HG03342 (cell line): ENCODE results near the gene KLHL29.

Source experiments
- ATAC-seq: cut with Tn5 transposase; IDR thresholded peaks from one replicate; pipeline ENCODE4 v1.9.1; 2021; ENCODE audit warnings: mild to moderate bottlenecking, moderate library complexity; ENCODE audit not compliant: unreplicated experiment

KLHL29 gene

DNA sequence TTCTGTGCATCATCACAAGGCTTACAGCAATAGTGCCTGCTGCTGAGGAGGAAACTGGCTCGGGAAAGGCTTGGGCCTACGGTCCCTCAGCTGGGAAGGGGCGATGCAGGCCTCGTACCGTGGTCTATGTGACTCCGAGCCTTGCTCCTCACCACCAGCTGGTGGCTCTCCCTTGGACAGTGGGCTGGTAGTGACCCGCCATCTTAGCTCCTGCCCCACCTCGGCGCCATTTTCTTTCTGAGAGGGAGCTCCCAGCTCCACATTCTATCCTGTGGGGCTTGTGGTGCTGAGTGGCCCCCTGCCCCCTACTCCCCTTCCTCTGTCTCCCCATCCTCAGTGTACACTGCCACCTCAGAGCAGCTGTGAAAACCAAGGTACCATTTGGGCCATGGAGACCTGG, 255.7 kb downstream of the KLHL29 start:
- no peak for ATAC-seq

DNA sequence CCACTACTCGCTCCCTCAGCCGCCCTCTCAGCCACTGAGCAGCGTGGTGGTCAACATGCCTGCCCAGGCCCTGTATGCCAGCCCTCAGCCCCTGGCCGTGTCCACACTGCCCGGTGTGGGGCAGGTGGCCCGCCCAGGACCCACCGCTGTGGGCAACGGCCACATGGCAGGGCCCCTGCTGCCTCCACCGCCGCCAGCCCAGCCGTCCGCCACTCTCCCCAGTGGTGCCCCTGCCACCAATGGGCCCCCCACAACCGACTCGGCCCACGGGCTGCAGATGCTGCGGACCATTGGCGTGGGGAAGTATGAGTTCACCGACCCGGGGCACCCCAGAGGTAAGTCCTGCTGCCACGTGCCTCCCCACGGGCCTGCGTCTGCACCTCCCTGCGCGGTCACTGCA, 257.5 kb downstream of the KLHL29 start:
- ATAC-seq: no peak

DNA sequence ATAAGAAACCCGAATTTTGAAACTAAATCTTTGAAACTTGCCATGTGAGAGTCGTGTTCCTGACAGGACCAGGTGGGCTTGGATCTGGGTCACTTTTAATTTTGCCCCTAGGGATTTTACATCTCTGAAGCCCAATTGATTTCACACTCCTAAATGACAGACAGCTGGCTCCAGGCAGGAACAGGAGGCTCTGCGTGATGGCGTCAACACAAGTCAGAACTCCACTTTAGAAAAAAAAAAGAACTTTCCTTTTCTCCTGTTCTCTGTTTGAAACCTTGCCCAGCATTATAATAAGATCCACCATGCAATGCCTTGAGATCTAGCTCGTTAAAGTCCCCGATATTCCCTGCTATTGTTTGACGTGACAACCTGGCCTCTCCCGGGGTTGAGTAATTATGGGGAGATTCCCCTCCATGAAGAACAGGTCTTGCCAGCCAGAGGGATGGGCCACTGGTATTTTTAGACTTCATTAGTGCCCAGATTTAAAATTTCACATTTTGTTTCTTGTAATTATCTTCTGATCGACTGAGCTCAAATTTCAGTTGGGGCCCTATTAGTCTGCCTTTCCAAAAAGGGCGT, 260.3 kb downstream of the KLHL29 start:
- ATAC-seq: no peak

DNA sequence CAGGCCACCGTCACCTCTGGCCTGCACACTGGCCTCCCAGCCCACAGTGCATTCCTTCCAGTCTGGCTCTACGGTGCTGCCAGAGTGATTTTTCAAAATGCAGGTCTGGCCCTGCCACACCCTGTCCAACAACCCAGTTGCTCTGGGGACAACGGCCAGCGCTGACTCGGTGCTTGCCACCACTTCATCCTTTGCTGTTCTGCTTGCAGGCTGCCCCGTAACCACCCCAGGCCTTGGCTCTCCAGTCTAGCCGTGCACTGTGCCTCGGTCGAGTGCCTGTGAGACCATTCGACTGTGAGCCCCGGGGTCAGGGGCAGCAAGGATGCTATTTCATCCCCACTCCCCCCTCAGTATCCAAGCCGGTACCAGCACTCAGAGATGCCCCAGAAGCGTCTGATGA, 262.6 kb downstream of the KLHL29 start:
- ATAC-seq: no peak

DNA sequence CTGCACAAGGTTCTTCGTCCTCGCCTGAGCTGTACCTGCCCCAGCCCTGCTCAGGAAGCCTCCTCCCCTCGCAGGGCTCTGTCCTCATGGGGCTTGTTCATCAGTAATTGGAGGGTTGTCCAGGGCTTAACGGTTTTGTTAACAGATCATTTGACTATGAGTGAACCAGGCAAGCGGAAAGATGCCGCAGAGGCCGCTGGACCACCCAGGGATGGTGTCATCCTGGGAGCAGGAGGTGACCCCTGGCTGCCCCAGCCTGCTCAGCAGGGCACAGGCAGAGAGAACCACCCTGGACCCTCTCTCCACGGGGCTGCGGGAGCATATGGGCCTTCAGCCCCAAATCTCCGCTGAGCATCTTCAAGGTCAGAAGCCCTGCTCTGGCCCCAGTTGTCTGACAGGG, 264.3 kb downstream of the KLHL29 start:
- no peak for ATAC-seq

DNA sequence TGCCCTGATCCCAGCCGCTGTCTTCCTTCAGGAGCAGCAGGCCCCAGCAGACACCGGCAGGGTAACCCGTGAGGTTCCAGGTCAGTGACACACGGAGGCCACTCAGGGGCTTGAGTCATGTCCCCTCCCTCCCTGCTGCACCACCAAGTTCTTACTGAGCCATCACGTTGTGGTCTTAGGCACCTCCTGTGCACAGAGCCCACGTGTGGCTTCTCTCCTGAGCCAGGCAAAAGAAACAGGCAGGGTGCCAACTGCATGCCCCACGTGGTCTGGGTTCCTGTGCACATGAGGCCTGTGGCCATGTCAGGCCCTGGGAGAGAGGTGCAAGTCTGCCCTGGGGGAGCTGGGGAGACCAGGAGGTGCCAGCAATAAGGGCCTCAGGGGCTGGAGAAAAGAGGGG, 264.8 kb downstream of the KLHL29 start:
- ATAC-seq: no peak

DNA sequence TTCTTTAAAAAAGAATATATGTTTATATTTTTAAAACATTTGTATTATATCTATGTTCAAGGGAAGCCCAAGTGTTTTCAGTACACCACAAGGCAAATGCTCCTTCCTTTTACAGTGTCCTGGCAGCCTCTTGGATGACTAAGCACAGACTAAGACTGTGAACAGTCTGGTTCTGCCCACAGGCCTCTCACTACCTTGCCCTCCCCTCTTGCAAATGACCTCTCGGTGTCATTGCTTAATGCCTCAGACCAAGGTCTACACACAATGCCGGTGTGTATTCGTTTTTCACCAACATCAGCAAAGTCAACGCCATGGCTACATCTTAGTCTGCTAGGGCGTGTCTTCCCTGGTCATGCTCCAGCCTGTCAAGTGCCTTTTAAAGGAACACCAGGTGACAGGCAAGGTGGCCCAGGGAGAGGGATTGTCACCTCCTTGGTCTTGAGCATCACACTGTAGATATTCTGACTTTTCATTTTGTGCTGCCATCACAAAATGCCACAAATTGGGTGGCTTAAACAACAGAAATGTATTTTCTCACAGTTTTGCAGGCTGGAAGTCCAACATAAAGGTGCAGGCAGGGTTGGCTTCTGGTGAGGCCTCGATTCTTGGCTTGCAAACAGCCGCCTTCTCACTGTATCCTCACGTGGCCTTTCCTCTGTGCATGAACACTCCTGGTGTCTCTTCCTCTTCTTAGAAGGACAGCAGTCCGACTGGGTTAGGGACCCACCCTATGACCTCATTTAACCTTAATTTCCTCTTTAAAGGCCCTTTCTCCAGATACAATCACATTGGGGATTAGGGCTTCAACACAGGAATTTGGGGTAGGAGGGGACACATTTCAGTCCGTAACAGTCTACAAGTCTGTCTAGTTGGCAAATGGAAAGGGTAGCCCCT, 266.5 kb downstream of the KLHL29 start:
- ATAC-seq: no peak

DNA sequence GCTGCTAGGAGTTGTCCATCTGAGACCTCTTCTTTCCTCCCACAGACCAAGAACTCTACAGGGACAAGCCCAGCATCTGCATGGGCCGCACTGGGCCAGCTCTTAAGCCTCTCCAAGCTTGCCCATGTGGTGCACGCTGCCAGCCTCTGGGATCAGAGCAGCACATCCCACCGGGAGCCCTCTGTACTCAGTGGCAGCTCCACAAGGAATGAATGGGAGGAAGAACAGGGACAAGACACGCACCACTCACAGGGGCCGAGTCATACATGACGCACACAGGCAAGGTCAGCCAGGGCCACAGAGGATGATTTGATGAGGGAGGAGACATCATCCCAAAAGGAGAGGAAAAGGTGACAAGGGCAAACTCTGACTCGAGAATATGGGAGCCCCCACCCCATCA, 268.3 kb downstream of the KLHL29 start:
- no peak for ATAC-seq

DNA sequence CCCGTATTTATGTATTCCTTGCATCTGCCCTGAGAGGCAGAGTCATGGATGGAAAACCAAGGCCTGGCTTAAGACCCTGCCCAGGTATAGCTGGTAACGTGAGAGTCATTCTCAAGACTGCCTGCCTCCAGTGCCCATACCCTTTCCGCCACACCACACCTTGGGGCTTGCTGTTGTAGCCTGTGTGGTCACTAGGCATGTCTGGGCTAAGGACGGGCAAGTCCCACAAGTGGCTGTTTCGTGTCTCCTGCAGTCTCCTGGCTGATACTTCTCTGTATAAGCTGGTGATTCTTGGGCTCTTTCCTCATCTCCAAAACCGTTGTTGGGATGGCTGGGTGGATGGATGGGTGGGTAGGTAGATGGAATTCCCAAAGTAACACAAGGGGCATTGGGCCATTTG, 269.8 kb downstream of the KLHL29 start:
- ATAC-seq: no peak

DNA sequence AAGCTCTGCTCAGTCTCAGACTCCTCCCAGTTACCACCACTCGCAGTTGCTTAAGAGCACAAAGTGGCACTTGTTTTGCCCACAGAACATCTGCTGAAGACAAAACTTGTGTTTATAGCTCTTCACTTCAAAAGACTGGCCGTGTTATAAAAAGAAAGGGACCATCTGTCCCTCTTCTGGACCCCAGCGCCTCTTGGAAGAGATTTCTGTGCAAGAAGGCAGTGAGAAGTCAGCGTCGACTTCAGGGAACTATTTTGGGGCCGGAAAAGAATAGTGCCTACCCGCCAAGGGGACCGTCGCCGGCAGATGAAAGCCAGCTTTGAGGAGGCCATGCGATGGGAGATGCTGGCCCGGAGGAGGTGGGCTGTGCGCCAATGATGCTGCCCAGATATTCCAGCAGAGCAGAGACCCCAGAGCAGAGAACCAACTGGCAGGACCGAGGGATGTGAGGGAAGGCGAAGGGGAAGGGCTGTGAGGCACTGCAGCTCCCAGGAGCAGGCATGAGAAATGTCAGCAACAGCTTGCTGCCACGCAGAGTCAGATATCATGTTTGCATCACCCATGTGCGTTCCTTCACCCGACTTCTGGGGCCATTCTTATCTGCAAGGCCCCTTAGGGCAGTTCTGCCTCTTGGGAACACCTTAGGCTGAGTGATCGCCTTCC, 271.1 kb downstream of the KLHL29 start:
- no peak for ATAC-seq

DNA sequence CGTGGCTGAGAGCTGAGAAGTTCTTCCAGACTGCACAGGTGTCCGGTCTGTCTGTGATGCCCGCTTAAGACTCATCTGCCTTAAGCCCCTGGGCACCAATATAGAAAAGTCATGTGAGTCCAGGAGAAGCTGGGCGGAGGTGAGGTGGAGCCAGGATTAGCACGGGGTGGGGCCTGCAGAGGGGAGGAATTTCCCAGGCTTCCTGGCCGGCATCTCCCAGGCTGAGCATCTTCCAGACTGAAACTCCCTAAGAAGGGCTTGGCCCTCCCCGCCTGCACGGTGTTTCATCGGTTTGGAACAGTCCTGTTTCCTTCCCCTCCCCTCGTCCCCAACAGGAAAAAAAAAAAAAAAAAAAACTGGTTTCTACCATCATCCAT, 271.6 kb downstream of the KLHL29 start:
- ATAC-seq: no peak

DNA sequence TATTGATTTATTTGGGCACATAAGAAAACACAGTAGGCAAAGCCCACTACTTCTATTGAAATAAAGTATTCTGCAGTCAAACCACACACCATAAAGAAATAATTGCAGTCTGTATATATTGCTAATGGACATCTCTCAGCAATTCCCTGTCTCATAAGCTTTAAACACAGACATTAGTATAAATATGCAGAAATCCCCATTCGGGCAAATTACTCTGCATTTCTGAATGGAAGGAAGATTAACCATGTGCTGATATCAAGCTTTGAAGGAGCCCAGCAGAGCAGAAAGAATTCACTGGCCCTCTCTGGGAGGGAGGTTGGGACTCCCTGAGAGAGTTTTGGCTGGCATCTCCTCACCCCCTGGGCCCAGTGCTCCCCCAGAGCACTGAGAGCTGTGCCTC, 272.4 kb downstream of the KLHL29 start:
- ATAC-seq: no peak

DNA sequence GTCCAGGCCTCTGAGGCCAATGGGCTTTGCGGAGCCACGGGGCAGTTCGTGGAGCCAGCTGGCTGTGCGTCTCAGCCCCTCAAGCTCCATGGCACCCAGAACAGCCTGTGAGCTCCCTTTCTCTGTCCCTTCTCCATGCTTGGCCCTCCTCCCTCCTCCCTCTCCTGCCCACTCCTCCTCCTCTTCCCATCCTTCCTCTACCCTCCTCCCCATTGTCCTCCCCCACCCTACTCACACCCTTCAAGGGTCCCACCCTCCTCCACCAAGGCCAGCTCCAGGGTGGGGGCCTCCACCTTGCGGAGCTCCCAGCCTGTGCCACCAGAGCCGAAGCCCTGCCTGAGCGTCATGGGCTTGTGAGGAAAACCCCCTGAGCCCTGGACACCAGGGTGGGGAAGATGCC, 273.0 kb downstream of the KLHL29 start:
- no peak for ATAC-seq

DNA sequence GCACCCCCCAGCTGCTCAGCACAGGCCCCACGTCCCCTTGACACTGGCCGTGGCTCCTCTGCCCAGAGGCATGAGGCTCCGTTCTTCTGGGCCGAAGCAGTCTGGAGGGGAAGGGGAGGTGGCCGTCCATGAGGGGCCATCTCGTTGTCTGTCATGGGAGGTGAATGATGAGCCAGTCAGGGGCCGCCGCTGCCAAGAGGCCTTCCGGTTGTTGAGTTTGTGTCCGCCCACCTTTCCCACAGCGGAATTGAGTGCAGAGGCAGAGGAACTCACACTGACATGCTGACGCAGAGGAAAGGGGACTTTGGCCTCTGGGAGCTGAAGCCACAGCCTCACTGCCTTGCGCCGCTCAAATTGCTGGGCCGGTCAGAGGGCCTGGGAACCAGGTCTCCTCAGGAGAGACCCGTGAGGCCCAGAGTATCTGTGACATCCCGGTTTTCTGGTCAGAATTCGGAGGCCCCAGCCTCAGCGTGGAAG, 273.5 kb downstream of the KLHL29 start:
- ATAC-seq: no peak

DNA sequence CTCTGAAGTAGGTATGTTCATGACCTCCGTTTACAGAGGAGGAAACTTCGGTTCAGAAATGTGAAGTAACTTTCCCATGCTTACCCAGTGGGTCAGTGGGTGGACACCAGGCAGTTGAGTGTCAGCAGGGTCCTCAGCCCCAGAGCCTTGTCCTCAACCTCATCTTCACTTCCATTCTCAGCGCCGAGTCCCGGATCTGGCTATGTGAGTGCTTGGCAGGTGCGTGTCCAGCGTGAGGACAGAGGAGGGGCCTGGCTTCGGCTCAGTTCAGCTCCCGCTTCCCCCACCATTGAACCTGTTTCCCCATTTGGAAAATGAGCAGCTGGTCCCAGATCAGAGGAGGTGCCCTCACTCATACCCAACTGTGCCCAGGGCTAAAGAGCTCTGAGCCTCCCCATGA, 274.3 kb downstream of the KLHL29 start:
- ATAC-seq: no peak

DNA sequence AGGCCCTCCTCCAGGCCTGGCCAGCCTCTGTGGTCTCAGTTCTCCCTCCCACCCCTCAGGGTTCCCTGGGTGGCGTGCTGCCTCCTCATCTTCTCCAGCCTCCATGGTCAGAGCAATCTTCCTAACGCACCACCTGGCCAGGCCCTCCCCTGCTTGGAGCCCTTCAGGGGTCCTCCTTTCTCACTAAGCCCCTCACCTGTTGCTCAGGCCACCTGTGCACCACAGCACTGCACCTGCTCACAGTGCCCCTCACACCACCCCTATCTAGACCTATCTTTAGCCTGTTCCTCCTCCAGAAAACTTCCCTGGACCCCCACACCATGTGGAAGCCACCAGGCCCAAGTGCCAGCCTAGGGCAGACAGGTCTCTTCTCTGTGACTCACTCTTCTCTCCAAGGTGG, 274.8 kb downstream of the KLHL29 start:
- ATAC-seq: no peak

DNA sequence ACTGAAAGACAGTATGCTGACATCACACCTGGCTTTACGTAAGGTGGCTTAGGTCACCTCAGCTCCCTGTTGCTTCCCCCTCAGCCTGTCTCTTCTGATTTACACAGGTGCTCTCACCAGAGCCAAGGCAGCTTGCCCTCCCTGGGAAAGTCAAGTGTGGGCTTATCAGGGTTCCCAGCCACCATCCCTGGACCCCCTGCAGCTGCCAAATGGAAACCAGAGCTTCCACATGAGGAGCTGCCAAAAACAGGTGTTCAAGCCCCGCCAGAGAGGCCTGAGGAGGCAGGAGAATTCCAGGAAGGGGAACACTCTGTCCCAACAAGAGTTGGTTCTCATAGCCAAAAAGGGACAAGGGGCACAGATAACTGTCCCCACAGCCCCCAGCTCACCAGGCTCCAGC, 275.3 kb downstream of the KLHL29 start:
- no peak for ATAC-seq

DNA sequence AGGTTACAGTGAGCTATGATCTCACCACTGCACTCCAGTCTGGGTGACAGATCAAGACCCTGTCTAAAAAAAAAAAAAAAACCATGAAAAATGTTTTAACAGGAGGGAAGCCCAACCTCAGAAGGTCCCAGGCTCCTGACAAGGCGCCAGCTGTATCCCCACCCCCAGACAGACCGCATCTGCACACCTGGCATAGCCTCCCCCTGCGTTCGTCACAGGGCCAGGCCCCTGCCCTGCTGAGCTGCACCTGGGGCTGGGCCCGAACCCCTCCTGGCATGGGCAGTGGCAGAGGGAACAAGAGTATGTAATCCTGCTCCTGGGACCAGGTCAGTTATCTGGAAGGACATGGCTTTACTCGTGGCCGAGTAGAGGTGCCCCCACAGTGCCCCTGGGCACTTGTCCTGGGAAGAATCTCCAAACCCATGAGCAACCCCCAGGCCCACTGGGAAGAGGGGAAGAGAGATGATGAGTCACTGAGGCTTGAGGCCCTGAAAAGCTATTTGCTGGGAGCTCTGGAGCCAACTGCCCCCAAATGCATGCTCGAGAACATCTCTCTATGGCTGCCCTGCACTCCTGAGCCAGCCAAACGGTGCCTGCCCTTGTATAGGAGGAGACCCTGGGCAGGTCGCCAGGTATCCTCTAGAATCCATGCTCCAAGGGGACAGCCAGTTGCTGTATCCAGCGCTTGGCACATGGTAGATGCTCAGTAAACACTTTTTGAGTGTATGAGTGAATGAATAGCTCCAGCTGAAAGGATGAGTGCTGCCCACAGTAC, 276.5 kb downstream of the KLHL29 start:
- no peak for ATAC-seq

DNA sequence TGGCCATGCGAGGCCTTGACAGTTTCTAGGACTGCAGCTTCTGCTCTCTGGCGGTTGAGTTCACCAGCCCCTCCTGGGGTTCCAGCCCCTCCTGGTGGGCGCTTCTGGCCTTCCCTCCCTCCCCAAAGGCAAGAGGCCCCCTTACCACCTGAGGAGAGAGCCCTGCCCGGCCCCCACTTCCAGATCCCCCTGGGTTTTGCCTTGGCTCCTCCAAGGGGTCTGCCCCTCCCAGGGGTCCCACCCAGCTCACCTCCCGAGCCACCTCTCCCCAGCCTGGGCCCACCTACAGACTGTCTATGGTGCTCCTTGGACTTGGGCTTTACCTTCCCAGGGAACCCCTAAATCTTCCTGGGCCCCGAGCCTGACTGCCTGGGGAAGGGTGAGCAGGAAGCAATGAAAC, 277.5 kb downstream of the KLHL29 start:
- no peak for ATAC-seq

DNA sequence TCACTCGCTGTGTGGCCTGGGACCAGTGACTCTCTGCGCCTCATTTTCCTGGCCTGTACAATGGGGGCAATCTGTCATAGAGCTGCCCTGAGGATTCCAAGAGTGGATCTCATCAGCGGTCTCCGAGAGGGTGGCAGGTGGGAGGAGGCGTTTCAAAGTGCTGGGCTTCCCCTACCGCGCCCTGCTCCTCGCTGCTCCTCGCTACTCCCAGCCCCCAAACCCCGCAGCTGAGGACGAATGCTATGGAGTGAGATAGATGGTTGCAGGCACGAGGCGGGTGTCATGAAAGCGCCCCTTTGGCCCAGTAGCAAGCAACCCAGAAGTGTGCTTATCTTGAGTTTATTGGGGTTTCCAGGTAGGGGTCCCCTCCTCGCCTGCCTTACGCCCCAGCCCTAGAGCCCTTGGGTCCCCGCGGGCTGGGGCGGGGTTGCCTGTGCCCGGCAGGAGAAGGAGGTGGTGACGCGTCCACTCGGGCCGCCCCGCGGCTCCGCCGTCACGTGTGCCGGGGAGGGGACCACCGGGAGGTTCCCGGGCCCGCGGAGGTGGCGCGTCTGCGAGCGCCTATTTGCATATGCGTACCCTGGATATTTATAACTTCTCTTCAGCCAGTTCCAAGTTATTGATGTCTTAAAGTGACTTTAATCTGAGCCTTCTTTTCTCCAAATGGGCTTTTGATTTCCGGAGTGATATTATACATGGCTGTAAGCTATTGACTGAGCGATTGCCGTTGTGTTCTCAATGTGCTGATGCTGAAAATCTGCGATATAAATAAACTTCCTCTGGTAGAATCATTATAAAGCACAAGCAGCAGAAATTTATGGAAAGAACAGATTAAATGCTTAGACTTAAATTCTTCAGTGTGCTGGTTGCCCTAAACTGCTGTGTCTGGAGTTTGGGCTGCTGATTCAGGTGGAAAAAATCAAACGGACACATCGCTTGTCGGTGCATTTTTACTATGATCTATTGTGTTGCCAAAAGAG, 278.3 kb downstream of the KLHL29 start:
- ATAC-seq: no peak
